ENCODE results near the gene FURIN.

DNA sequence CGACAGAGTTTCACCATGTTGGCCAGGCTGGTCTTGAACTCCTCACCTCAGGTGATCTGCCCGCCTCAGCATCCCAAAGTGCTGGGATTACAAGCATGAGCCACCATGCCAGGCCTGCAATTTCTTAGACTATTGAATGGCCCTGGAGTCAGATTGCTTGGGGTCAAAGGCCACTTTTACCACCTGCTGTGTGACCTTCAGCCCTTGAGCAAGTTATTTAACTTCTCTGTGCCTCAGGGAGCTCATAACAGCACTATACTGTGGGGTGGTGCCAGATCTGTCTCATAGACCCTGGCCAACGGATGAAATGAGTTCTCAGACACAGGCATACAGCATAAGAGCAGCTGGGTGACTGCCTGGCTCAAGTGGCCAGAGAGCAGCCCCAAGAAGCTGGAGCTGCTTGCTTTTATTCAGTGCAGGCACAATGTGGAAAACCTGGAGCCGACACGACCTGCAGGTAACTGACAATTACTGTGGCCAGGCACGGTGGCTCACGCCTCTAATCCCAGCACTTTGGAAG is 44.9 kb upstream of the FURIN start:
- TF ChIP-seq BACH2 (CRISPR knock-in tag; IDR thresholded peaks at IDR 0.05; ENCODE audit: borderline replicate concordance): no peak
- TF ChIP-seq GLIS3 (CRISPR knock-in tag; IDR thresholded peaks at IDR 0.05): no peak
- TF ChIP-seq CSDC2 (CRISPR knock-in tag; IDR thresholded peaks at IDR 0.05): no peak

Data from SK-N-SH treated with all-trans-retinoic acid at 6 μM for 48 hours (cell line).